ENCODE data around the gene PCK2. TPM values are rescaled to one million over a fixed set of nuclear protein-coding genes. Genes with fewer than 3 reads are reported as not detected.

The PCK2 gene
- total and polyA plus RNA-seq, 2 of the 13 experiments (the other 11 are each of a cell fraction or from before 2014, with no cell fraction given): 129 to 272 TPM

DNA sequence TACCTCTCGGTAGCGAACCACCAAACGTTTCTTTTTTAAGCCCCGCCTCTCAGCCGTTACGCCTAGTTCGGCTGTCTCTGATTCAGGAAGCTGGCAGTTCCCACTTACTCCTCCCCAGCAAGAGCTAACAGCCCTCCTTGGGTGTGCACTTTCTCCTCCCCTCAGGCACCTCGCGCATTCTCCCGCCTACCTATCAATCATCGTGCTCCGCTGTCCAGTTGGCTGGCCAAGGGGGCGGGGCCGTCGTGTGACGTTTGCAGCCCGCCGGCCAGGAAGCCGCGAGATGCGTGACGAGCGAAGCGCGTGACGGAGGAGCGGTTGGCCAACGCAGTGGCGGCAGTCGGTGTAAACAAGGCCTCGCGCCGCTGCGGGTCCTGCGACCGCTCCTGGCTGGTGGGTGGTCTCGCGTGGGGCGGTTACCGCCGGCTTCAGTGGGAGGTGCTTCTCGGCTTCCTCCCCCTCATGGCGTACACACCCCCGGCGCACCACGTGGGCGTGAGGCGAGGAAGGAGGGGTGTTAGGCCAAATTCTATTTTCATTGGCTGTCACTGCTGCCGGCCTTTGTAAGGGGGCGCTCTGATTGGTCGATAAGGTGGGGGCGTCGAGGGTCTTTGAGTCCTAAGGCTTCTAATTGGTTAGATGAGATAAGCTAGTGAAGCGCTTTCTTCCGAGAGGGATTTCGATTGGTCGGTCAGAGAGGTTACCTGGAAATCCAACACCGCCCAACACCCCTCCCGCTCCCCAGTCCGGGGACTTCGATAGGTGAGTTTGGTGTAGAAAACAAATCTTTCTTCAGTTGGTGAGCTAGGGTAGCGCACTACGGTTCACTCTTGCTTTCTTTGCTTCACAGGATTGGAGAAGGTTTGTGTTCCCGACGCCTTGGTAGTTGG is 20.7 kb downstream of the PCK2 start, which contains the start of the genes DCAF11 and NRL (continued):
- TF ChIP-seq GRHL1 (CRISPR knock-in tag; conservative IDR thresholded peaks at IDR 0.05): no peak
- TF ChIP-seq, protein P1, sequence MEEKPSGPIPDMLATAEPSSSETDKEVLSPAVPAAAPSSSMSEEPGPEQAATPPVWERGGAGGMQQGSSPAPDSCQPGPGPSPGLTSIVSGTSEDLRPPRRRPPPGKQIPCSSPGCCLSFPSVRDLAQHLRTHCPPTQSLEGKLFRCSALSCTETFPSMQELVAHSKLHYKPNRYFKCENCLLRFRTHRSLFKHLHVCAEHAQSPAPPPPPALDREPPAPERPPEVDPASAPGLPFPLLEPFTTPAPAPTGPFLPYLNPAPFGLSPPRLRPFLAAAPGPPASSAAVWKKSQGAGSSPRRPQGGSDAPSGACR (CRISPR knock-in tag; IDR thresholded peaks at IDR 0.05): no peak
- no peak for TF ChIP-seq ZKSCAN1 (IDR thresholded peaks at IDR 0.05; ENCODE audit: low read length)
- TF ChIP-seq, protein P2, sequence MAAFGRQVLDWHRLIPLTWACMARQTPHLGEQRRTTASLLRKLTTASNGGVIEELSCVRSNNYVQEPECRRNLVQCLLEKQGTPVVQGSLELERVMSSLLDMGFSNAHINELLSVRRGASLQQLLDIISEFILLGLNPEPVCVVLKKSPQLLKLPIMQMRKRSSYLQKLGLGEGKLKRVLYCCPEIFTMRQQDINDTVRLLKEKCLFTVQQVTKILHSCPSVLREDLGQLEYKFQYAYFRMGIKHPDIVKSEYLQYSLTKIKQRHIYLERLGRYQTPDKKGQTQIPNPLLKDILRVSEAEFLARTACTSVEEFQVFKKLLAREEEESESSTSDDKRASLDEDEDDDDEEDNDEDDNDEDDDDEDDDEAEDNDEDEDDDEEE (CRISPR knock-in tag; IDR thresholded peaks at IDR 0.05): peak; percentile 95
- TF ChIP-seq ARNTL (CRISPR knock-in tag; IDR thresholded peaks at IDR 0.05): peak; percentile 94
- peak; percentile 98 for TF ChIP-seq ZNF225 (CRISPR knock-in tag; IDR thresholded peaks at IDR 0.05)
- peak; percentile 93 for TF ChIP-seq ELF3 (CRISPR knock-in tag; IDR thresholded peaks at IDR 0.05)
- TF ChIP-seq ZBTB20 (CRISPR knock-in tag; IDR thresholded peaks at IDR 0.05; ENCODE audit: borderline replicate concordance, low read depth): peak; percentile 96
- TF ChIP-seq AKNA (CRISPR knock-in tag; IDR thresholded peaks at IDR 0.05; ENCODE audit: borderline replicate concordance): no peak
- 0 out of 2 replicates have a peak, but pooled peaks have one; percentile 28 for TF ChIP-seq ATF5 (CRISPR knock-in tag; IDR thresholded peaks at IDR 0.05; ENCODE audit: low read depth)
- TF ChIP-seq ZBTB49 (CRISPR knock-in tag; IDR thresholded peaks at IDR 0.05; ENCODE audit: borderline replicate concordance): peak; percentile 70; the same call in 1 of the 2 replicates
- TF ChIP-seq NRL (CRISPR knock-in tag; IDR thresholded peaks at IDR 0.05; ENCODE audit: borderline replicate concordance): peak; percentile 98
- TF ChIP-seq ZFYVE20 (CRISPR knock-in tag; IDR thresholded peaks at IDR 0.05; ENCODE audit: borderline replicate concordance, low read depth): 0 out of 2 replicates have a peak, but pooled peaks have one; percentile 34
- TF ChIP-seq ASH2L (IDR thresholded peaks at IDR 0.05; ENCODE audit: insufficient read length, low read depth, low read length): peak; percentile 86
